Nephron progenitor cell (in vitro differentiated cells): ENCODE results near the gene EXOC3L2.
A peak's percentile ranks its signal among the peaks of the same experiment; 100 is the strongest.

ENCODE experiments used
- DNase-seq: peaks from one replicate; pipeline ENCODE4 v3.0.0; 2021
- H3K27ac Mint-ChIP-seq: 2 replicates; pipeline ENCODE4 v1.8.0; 2021; ENCODE audit warnings: mild to moderate bottlenecking, moderate library complexity, mixed read lengths
- H3K27me3 Mint-ChIP-seq: 2 replicates; pipeline ENCODE4 v1.8.0; 2021; ENCODE audit warnings: mild to moderate bottlenecking, low read depth, mixed read lengths; ENCODE audit not compliant: poor library complexity
- H3K36me3 Mint-ChIP-seq: 2 replicates; pipeline ENCODE4 v1.8.0; 2021; ENCODE audit warnings: low read depth, mixed read lengths
- H3K4me1 Mint-ChIP-seq: 2 replicates; pipeline ENCODE4 v1.8.0; 2021; ENCODE audit warnings: mixed read lengths
- H3K4me3 Mint-ChIP-seq: 2 replicates; pipeline ENCODE4 v1.8.0; 2021; ENCODE audit warnings: mild to moderate bottlenecking, moderate library complexity, mixed read lengths
- H3K9me3 Mint-ChIP-seq: 2 replicates; pipeline ENCODE4 v1.8.0; 2021; ENCODE audit warnings: mild to moderate bottlenecking, moderate library complexity, mixed read lengths
- CTCF ChIP-seq: fragments of 200-600 bp; sonication (generic); IDR thresholded peaks from 2 replicates; pipeline ENCODE4 v1.5.0; 2021; ENCODE audit warnings: antibody characterized with exemption

Gene EXOC3L2

GRCh38 chr19:45189971-45190370 is 55.2 kb downstream of the EXOC3L2 start:
- H3K9me3 Mint-ChIP-seq = peaks cover 11% of the 10 kb centered on the region
- peaks cover 30% of the 10 kb centered on the region for H3K27me3 Mint-ChIP-seq
- no peaks in the 10 kb centered on the region for H3K36me3 Mint-ChIP-seq
- no peaks in the 10 kb centered on the region for H3K4me1 Mint-ChIP-seq
- DNase-seq = no peak
- TF ChIP-seq CTCF = no peak
- no peak overlapping the region for H3K4me3 Mint-ChIP-seq
- H3K27ac Mint-ChIP-seq = no peak overlapping the region

- Mint-ChIP-seq H3K9me3 (peaks cover 11% of the 10 kb centered on the region), H3K4me1 (no peaks in the 10 kb centered on the region), H3K4me3 (no peak overlapping the region), H3K36me3 (no peaks in the 10 kb centered on the region), H3K27ac (no peak overlapping the region), H3K27me3 (peaks cover 26% of the 10 kb centered on the region)
- DNase-seq = peak; percentile 35
- TF ChIP-seq CTCF = peak; percentile 72
Measured at GRCh38 chr19:45187421-45188100, 57.6 kb downstream of the EXOC3L2 start.

- DNase-seq = no peak
- H3K36me3 Mint-ChIP-seq = no peaks in the 10 kb centered on the region
- peaks cover 29% of the 10 kb centered on the region for H3K27me3 Mint-ChIP-seq
- peaks cover 11% of the 10 kb centered on the region for H3K9me3 Mint-ChIP-seq
- no peak overlapping the region for H3K27ac Mint-ChIP-seq
- no peak overlapping the region for H3K4me3 Mint-ChIP-seq
- TF ChIP-seq CTCF = no peak
- no peaks in the 10 kb centered on the region for H3K4me1 Mint-ChIP-seq
Measured at GRCh38 chr19:45186509-45187334, 58.5 kb downstream of the EXOC3L2 start.

GRCh38 chr19:45184115-45184514 is 61.1 kb downstream of the EXOC3L2 start:
- Mint-ChIP-seq H3K9me3 (no peaks in the 10 kb centered on the region), H3K27ac (no peak overlapping the region), H3K4me1 (peaks cover 15% of the 10 kb centered on the region), H3K4me3 (no peak overlapping the region), H3K27me3 (peaks cover 35% of the 10 kb centered on the region), H3K36me3 (peaks cover 8% of the 10 kb centered on the region)
- no peak for TF ChIP-seq CTCF
- DNase-seq = no peak

- no peak overlapping the region for H3K27ac Mint-ChIP-seq
- peaks cover 21% of the 10 kb centered on the region for H3K4me1 Mint-ChIP-seq
- TF ChIP-seq CTCF = no peak
- H3K27me3 Mint-ChIP-seq = peaks cover 35% of the 10 kb centered on the region
- H3K9me3 Mint-ChIP-seq = no peaks in the 10 kb centered on the region
- no peak overlapping the region for H3K4me3 Mint-ChIP-seq
- DNase-seq = no peak
- H3K36me3 Mint-ChIP-seq = peaks cover 8% of the 10 kb centered on the region
Measured at GRCh38 chr19:45182758-45183157, 62.4 kb downstream of the EXOC3L2 start.
